HG03045 (cell line): Measurements from ENCODE around the gene CYB561.

Experiments
- ATAC-seq: cut with Tn5 transposase; IDR thresholded peaks from one replicate; pipeline ENCODE4 v1.9.1; 2021; ENCODE audit warnings: mild to moderate bottlenecking, moderate library complexity; ENCODE audit not compliant: unreplicated experiment

Gene CYB561

DNA sequence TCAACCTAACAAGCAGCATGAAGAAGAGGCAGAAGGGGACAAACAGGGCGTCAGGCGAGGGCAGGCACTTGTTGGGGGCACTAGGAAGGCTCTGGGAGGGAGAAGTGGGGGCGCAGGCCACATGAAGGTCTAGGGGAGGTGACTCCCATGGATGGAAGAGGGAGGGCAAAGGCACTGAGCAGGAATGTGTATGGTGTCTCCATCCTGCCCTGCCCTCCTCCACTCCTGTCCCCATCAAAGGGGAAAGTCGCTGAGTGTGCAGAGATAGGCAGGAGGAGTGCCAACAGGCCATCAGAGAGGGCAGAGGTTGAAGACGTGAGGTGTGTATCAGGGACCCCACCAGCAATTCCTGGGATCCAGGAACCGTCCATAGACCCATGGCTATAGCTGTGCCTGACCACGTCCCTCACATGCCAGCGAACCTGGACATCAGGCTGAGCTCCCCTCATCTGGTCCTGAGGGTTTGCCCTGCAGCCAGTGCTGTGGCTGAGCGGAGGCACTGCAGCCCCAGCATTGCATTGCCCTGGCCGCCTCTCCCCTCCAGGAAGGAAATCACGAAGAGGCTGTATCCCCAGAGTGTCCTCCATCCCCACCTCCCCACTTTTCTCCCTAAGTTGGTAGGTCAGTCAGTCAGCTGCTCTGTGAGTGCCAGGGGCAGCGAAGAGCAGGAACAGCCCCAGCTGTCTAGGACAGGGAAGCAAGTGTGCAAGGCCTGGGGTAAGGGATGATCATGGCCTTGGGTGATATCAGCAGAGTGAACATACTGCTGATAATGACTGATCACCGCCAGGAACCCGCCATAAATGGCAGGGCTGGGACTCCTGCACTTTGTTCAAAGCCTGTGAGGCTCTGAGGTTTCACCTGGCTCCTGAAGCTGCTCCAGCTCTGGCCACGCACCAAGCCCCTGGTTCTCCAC, 6.2 kb upstream of the CYB561 start:
- no peak for ATAC-seq

DNA sequence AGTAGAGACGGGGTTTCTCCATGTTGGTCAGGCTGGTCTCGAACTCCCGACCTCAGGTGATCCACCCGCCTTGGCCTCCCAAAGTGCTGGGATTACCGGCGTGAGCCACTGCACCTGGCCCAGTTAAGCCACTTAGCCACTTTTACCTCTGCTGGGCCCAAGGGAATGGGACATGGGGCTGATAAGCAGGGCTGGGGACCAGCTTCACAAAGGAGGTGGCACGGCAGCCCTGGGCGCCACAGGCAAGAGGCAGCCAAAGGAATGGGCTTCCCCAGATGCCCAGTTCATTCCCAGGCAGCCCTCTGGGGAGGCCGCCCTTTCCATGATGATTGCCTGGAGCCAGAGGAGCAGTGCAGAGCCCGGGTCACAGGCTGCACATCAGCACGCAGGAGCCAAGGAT, 5.0 kb upstream of the CYB561 start:
- no peak for ATAC-seq

DNA sequence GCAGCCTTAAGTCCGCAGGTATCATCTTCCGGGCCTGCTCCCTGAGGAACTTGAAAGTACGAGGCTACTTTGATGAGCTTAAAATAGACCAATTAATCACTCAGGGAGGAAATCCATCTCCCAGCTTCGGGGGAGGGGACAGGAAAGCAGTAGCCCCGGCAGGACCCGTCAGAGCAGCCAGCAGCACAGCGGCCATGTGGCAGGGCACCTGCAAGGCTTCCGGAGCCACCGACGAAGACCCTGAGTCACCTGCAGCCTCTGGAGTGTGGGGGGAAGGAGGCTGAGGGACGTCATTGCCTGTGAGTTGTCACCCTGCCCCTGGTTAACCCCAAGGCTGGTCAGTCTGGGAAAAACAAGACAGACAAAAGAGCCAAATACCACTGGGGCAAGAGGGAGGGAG, 4.4 kb upstream of the CYB561 start:
- no peak for ATAC-seq

DNA sequence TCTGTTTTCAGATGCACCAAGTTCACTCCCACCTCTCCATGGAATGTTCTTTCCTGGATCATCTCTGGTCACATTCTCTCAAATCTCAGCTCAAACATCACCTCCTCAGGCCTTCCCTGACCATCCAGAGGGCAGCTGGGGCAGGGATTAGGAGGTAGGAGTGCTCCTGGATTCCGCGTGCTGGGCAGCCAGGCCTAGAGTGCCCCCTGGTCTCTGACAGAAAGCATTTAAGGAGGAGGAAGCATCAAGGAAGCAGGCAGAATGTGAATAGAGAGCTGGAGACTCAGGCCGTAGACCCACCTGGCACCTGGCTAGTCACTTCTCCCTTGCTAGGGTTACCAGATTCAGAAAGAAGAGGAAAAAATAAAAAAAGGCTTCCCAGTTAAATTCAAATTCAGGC, 2.5 kb upstream of the CYB561 start:
- ATAC-seq = no peak

DNA sequence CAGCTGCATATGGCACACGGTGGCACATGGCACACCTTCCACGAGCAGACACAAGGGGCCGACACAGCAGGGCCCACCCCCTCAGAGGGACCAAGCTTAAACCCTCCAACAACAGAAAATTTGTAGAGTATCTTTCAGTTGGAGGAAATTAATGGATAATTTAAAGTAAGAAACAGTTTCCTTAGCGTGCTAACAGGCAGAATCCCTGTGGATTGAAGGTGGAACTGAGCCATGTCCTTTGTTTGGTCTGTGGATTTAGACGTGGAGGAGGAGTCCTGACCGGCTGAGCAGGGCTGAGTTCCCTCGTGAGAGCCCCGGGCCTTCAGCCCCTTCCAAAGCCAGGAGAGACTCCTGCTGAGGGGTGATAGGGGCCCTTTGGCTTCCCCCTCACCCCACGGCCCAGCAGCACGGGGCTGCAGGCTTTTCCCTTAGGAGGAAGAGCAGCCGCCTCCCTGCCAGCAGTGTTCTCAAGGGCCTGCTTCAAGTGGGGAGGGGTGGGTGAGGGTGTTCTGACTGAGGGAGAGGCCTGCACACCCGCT, 1.4 kb upstream of the CYB561 start:
- ATAC-seq = no peak

DNA sequence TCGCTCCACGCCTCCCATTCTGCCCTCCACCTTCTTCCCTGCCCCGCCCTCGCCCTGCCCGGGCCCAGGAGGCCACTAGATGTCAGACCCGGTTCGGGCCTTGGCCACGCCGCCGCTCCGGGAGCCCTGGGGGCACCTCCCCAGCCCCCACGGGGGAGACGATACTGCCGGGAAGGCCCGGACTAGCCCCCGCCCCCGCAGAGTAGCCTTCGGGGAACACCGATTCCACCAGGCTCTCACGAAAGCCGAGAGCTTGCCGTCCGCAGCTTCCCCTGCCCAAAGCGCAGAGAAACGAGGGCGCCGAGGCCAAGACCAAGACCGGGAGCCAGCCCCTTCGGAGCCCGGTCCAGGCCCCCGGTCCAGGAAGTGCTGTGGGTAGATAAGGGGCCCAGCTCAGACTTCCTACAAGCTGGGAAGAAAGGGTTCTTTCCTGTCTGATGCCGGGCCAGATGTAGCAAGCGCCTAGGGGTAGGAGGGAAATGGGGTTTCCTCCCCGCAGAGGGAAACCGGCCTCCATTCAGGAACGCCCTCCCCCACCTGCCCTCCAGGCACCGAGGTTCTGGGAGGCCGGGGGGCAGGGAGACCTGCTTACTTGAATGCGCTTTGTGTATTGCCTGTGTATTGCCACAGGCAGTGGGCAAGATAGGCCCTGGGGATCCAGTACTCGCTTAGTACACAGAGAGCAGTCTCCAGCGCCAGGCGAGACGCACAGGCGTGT, 806 bp upstream of the CYB561 start:
- ATAC-seq = peak; percentile 40

DNA sequence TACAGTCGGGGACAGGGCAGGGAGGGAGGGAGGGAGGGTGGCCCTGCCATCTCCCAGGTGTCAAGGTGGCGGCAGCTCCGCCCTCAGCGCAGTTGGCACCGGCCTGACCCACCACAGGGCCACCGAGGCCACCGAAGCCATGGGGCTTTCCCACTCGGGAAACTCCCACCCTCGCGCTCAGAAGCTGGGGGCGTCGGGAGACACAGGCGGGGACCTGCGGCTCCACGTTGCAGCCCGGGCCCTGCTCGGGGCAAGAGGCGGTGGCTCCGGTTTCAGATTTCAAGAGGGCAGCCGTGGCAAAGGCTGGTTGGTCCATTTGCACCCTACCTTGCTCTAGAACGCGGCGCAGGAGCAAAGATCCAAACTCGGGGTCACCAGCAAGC, 544 bp downstream of the CYB561 start:
- ATAC-seq = peak; percentile 21

DNA sequence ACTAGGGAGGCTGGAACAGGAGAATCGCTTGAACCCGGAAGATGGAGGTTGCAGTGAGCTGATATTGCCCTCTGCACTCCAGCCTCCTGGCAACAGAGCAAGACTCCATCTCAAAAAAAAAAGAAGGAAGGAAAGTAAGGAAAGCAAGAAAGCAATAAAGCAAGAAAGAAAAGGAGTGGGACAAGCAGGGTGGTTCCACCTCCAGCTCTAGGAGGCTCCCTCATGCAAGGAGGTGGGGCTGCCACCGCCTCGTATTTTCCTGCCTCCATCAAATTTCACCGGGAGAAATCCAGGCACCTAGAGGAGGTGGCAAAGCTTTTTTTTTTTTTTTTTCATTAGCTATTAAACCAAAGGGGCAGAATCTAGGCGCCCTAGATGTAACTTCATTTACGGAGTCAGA, 1.0 kb downstream of the CYB561 start:
- no peak for ATAC-seq

DNA sequence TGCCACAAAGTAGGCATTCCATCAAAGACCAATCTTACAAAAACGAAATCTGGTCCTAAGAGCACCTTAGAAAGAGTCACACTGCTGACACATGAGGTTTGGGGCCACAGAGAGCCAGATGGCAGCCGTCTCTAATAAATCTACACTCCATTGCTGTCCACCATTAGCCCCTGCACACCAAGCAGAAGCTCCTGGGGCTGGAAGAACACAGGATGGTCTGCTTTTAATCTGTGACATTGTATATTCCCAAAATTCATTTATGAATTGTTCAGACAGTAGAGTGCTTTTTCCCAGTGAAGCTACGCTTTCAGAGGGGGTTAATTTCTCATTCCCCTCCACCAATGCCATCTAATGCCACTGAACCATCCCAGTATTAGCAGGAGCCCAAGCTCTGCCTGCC, 1.6 kb downstream of the CYB561 start:
- ATAC-seq = no peak

DNA sequence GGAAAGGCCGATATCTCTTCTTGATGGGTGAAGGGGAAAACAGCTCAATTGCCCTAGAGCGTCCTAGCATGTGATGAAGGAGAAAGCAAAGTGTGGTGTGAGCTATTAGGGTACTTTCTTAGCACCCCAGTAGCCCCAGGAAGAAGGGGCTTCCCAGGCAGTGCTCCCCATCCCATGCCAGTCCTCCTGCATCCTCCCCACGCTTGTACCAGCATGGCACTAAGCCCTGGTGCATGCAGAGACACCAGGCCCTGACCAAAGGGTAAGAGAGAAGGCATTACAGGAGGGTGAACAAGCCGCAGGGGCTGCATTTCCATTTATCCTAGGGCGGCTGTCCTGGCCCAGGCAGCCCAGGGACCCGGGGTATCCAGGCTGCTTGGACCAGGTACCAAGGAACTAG, 3.1 kb downstream of the CYB561 start:
- ATAC-seq = no peak

DNA sequence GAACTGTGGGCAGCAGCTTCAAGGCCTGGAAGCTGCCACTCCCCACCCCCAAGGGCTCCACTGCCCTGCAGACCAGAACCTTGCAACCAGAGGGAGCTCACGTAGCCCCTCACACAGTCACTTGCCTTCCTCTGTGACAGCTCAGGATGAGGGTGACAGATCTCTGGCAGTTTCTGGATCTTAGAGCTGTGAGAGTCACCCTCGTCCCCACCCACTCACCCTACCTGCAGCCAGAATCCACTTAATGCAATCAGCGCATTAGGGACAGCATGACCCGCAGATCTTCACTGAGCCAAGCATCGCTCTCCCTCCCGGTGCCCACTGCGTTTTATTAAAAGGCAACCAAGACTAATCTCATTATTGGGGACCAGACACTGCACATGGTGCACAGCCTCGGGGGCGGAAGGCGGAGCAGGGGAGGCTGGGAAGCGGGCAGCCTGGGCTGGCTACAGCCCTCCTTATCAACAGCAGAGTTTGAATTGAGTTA, 3.5 kb downstream of the CYB561 start:
- no peak for ATAC-seq

DNA sequence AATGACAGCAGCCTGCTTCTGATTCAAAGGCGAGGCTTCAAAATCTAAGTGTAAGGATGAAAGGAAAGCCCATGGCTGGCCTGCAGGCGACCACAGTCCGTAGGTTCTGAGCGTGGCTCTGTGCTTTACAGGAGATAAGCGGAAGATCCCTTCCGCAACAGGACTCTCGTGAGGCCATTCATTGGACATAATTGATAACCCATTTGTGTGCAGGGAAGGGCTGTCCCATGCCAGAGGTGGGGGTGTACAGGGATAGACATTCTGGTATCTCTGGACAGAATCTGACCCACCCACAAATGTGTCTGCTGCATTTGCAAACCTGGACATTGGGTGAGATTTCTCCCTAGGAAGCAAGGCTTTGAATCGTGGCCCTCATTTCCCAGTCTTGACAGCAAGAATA, 4.0 kb downstream of the CYB561 start:
- no peak for ATAC-seq

DNA sequence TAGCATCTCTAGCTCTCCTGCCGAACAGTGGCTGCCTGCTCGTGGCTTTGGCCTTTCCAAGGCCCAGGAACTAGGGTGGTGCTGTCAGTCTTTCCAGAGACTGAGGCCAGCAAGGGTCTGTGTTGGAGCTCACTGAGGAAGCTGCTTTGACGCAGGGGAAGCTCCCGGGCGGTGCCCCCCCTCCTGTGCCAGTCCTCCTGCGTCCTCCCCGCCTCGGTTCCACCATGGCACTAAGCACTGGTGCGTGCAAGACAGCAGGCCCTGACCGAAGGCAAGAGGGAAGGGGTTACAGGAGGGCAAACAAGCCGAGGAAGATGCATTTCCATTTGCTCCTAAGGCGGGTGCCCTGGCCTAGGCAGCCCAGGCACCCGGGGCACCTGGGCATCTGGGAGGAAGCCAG, 4.5 kb downstream of the CYB561 start:
- ATAC-seq = no peak

DNA sequence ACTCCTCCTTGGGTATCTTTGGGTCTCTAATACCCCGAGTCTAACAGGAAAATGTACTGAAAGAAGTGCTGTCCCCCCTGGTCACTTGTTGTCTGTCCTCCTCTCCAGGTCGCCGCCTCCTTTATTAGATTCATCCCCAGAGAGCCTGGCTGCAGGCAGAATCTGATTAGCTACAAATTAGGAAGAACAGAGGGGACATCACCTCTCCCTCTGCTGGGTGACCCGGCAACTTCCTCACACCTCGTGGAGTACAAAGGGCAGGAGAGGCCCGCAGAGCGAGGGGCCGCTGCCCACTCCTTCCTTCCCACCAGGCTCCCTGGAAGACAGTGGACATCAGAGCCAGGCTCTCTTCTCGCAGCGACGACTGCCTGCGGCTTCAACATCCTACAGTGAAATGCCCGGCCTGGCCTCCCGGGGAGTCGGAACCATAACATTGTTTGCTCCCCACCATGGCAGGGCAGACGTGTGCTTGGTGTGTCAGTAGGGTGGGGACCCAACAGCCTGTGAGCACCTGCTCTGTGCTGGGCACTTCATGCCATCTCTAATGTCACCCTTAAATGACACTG, 5.3 kb downstream of the CYB561 start:
- ATAC-seq = no peak

DNA sequence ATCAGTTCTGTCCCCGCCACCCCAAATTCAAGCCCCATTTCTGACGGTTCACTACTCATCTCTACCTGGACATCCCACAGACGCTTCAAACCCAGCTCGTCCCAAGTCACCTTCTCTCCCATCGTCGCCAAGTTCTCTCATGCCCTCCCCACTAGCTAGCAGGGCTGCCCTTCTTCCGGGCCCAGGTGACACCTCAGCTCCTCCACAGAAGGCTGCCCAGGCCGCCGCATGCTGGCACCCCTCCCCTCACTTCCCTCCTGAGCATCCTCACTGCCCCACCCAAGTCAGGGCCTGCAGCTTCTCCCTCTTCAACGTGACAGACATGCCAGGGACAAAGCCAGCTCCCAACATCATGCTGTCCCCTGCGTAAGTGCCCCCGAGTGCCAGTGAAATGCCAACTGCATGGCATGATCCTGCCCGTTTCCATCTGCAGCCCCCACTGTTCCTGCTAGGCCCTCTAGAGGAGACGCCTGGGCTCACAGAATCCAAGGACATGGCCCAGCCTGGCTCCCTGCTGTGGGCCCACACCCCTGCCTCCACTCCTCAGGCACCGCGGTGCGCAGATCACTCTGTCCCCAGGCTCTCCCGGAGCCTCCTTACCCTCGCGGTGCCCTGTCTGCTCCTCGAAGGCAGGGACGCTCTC, 5.9 kb downstream of the CYB561 start:
- no peak for ATAC-seq

DNA sequence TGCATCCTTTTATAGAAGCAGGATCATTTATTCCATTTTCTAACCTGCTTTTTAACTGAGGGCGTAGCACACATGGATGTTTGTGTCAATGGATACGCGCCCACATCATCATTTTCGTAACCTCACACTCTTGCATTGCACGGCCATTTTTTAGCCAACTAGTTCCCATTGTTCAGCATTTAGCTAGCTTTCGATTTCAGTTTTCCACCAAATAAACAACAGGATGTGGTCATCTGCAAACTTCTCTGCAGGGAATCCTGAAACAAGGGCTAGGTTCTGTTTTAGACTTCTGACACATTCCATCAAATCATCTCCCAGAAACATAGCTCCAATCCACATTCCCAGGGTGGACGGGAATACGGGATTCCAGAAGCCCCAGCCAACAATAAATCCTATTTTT, 6.4 kb downstream of the CYB561 start:
- ATAC-seq = no peak

DNA sequence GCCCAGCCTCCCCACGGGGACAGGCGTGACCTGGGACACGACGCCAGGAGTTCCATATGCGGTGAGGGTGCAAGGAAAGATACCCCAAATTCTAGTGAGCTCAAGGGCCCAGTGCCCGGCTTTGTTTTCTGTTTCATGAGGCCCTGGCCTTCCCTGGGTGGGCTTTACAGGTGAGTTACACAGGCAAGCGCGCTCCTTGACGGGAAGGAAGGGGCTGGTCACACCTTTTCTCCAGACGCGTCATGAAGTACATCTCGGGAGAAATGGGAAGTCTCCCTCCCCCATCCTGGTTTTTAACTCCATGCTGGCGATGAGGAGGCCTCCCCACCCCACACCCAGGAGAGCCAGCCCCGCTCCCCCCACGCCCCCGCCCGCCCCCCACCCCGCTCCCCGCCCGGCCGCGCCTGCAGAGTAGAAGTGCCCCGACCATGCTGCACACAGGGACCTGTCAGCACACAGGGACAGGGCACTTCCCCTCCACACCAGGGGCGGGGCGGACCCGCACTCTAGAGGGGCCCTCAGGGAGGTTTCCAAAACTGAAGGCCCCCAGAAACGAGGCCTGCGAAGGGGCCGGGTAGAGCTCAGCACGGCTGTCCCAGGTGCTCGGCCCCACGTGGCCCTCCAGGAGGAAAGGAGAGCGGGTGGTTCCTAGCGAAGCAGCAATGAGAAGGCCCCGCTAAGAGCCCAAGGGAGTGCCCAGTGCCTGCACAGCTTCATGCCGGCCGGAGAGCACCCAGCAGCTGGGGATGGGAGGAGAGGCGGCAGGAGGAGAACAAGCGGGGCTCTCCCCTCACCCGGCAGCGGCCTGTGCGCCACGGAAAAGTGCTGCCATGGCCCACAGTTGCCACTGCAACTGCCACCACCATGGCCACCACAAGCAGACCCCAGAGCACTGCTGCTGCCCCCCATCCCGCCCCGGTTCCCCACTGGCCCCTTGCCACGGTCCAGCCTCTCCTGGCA, 7.7 kb downstream of the CYB561 start:
- no peak for ATAC-seq

DNA sequence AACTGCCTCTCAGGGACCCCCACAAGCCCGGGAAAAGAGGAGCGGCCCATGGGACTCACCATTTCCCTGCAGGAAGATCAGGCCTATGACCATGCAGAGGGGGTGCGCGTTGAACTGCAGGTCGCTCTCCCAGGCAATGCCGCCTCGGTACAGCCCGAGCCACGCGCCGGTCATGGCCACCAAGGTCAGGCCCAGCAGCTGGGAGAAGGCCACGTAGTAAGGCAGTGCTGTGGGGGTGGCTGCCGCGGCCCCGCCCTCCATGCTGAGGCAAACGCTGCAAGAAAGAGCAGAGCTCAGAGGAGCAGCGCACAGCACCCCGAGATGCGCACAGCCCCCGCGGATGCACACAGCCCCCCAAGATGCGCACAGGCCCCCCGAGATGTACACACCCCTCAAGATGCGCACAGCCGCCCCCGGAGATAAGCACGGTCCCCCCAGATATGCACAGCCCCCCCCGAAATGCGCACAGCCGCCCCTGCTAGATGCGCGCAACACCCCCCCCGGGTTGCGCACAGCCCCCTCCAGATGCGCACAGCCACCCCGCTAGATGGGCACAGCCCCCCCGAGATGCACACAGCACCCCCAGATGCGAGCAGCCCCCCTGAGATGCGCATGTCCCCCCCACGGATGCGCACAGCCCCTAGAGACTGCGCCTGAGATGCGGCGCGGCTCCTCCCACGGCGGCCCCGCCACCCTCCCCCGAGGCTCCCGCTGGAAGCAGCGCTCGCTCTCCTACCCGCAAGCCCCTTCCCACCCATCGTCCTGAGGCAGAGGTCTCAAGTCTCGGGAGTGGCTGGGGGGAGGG, 8.6 kb downstream of the CYB561 start:
- ATAC-seq = no peak

DNA sequence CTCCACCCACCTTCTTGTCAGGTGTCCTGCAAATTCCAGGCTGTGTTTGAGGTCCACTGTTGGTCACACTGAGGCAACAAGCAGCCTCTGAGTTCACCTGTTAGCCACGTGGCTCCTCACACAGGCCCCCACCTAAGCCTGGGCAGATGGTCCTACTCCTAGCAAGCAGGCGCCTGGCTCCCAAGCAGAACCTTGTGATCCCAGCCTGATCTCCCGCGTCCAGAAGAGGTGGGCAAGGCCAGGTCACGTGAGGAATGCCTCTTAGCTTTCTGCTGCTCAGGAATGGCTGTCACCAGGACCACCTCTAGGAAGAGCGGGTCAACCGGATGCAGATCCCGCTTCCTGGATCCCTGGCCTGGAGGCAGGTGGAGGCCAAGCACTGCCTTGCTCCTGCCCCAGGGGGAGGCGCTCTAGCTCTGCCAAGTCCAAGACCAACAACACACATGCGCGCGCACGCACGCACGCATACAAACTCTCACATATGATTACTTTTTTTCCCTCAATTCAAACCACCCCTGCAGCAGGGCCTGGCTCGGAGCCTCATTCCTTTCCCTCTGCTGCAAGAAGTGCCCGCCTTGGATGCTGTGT, 9.5 kb downstream of the CYB561 start:
- ATAC-seq = no peak
